A549 treated with dexamethasone at 1 μM for 4 hours (cell line): ENCODE results near the gene SAMHD1. TPM values are rescaled to one million over a fixed set of nuclear protein-coding genes. Genes with fewer than 3 reads are reported as not detected.

ENCODE experiments used
- total RNA-seq: library from RNA; stranded (reverse); fragments of 200-300 nt; extraction: Qiagen RNA extraction; gene quantifications from 5 replicates; pipeline ENCODE4 v1.2.3, GENCODE V29; 2022

The SAMHD1 gene
- 8.7 to 11.5 TPM (median 10.5 TPM) in 5 replicates for total RNA-seq

DNA sequence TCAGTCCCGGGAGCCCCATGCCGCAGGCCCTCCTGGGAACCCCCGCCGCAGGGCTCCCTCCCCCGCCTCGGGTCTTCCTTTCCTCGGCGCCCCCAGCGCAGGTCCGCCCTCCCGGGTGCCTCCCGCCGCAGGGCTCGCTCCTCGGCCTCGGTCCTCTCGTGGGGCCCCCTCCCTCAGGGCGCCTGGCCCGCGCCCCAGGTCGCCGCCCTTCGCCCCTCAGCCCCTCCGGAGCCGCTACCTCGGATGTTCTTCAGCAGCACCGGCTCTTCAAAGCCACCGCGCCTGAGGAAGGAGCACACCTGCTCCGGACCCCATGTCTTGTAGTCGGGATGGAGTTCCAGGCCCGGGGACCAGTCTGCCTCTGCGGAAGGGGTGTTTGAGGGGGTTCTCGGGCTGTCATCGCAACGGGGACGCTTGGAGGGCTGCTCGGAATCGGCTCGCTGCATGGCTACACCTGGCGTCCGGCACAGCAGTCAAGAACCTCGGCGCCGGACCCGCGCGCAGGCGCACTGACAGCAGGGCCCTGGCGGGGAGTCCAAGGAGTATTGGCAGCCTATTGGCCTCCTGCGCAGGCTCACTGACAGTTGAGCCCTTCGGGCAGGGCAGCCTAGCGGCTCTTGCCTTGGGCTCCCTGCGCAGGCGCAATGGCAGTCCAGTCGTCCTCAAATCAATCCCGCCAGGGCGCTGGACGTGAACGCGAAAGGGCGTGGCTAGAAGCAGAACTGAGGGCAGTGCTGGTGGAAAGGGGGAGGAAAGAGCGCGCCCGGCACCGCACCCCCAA, at the start of gene SAMHD1:
TSS of gene SAMHD1 (minus strand) at position 511 of the 781 bp plus-strand sequence. CDS start at position 446, 65 bp downstream.

DNA sequence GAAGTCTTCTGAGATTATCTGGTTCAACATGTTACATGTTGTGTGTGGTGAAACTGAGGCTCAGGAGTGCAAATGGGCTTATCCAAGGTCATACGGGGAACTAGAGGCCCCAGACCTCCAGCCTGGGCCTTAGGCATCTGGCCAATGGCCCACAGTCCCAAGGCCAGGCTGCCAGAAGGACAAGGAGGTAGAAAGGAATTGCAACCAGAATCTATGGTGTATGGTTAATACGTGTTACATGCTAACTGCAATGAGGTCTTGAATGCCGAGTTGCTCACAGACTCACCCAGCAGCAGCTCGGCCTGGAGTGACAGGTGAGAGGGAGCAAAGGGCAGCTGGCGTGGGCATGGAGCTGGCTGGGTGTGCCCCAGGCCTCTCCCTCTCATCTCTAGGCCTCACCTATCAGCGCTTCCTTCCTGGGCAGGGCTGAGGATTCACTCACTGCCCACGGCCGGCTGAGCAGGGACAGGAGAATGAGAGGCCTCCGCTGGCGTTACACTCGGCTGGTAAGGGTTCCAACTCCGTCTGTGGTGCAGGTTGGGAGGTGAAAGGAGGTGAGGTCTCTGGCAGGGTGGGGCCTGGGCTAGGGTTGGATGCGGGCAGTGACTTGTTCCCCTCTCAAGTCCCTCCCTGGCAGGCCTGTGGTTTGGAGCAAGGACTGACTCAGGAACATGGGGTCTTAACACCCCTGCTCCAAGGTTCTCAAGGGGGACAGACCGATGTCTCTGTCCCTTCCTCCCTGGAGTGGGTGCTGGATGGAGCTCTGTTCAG, 75.6 kb downstream of the SAMHD1 start, which contains the start of gene TLDC2:
TSS of gene TLDC2 (plus strand) at position 437 of the 771 bp plus-strand sequence. CDS start at position 474, 37 bp downstream.

Other genes with a start within 250 kb of the SAMHD1 start
- gene NDRG3, start 205.6 kb downstream of the SAMHD1 start, total RNA-seq, result 19.9 to 24.7 TPM (median 24.2 TPM) in 5 replicates
- 21.5 to 26.0 TPM (median 24.1 TPM) in 5 replicates for gene DSN1, start 177.9 kb downstream of the SAMHD1 start, total RNA-seq
- gene TLDC2, start 75.6 kb downstream of the SAMHD1 start, total RNA-seq, result not detected in 5 replicates
- 9.9 to 14.9 TPM (median 12.5 TPM) in 5 replicates for gene RBL1, start 144.3 kb upstream of the SAMHD1 start, total RNA-seq
- 259 to 271 TPM (median 261 TPM) in 5 replicates for gene RPN2, start 227.6 kb upstream of the SAMHD1 start, total RNA-seq
- 0.70 to 1.6 TPM (median 1.4 TPM) in 5 replicates for gene MROH8, start 227.8 kb upstream of the SAMHD1 start, total RNA-seq